Karpas-422 (cell line): ENCODE results near the gene NT5DC3. TPM values are rescaled to one million over a fixed set of nuclear protein-coding genes. Genes with fewer than 3 reads are reported as not detected.

Experiments
- DNase-seq: peaks from one replicate; pipeline ENCODE4 v3.0.0-alpha.2; 2015
- H2AFZ ChIP-seq: fragments of 200-600 bp; sonication (generic); 2 replicates; pipeline ENCODE4 v1.6.1; 2014; ENCODE audit warnings: antibody characterized with exemption, low read length, mixed read lengths
- H3K27ac ChIP-seq: fragments of 200-600 bp; sonication (generic); 2 replicates; pipeline ENCODE4 v1.5.1; 2014; ENCODE audit warnings: mild to moderate bottlenecking, low read length, moderate library complexity
- H3K27me3 ChIP-seq: fragments of 200-600 bp; sonication (generic); 2 replicates; pipeline ENCODE4 v1.6.1; 2014; ENCODE audit warnings: low read length, mixed read lengths
- H3K36me3 ChIP-seq: fragments of 200-600 bp; sonication (generic); 2 replicates; pipeline ENCODE4 v1.6.1; 2014; ENCODE audit warnings: low read length, mixed read lengths; ENCODE audit not compliant: insufficient read depth
- H3K4me1 ChIP-seq: fragments of 200-600 bp; sonication (generic); 2 replicates; pipeline ENCODE4 v1.6.1; 2014; ENCODE audit warnings: mild to moderate bottlenecking, low read length, mixed read lengths
- H3K4me2 ChIP-seq: fragments of 200-600 bp; sonication (generic); 2 replicates; pipeline ENCODE4 v1.6.1; 2014; ENCODE audit warnings: low read length, low read depth, mild to moderate bottlenecking; ENCODE audit not compliant: poor library complexity, severe bottlenecking
- H3K4me3 ChIP-seq: fragments of 200-600 bp; sonication (generic); 2 replicates; pipeline ENCODE4 v1.5.1; 2014; ENCODE audit warnings: mild to moderate bottlenecking, antibody characterized with exemption, low read length, mixed read lengths
- H3K79me2 ChIP-seq: fragments of 200-600 bp; sonication (generic); 2 replicates; pipeline ENCODE4 v1.6.1; 2014; ENCODE audit warnings: mild to moderate bottlenecking, low read length, mixed read lengths
- H3K9ac ChIP-seq: fragments of 200-600 bp; sonication (generic); 2 replicates; pipeline ENCODE4 v1.6.0; 2014; ENCODE audit warnings: low read length
- H3K9me2 ChIP-seq: fragments of 200-600 bp; sonication (generic), shearing (Covaris generic); replicated peaks from 2 replicates; pipeline ENCODE4 v1.6.0; 2014; ENCODE audit warnings: mild to moderate bottlenecking, low read length, moderate library complexity; ENCODE audit not compliant: insufficient read depth
- H3K9me3 ChIP-seq: fragments of 300-700, 200-600 bp; sonication (generic); 2 replicates; pipeline ENCODE4 v1.6.1; 2014; ENCODE audit warnings: low read length, mixed read lengths
- H4K20me1 ChIP-seq: fragments of 200-600 bp; sonication (generic); 2 replicates; pipeline ENCODE4 v1.6.1; 2014; ENCODE audit warnings: mild to moderate bottlenecking, antibody characterized with exemption, low read length, low read depth; ENCODE audit not compliant: insufficient read depth
- total RNA-seq: library from RNA; depleted of rRNA; stranded (reverse); fragments of >200 nt; shearing (Covaris generic); gene quantifications from 2 replicates; pipeline ENCODE4 v1.2.3, GENCODE V29; 2014; ENCODE audit warnings: low replicate concordance

The NT5DC3 gene
- total RNA-seq, 1 experiment from 2014 or later: 1.7 TPM

DNA sequence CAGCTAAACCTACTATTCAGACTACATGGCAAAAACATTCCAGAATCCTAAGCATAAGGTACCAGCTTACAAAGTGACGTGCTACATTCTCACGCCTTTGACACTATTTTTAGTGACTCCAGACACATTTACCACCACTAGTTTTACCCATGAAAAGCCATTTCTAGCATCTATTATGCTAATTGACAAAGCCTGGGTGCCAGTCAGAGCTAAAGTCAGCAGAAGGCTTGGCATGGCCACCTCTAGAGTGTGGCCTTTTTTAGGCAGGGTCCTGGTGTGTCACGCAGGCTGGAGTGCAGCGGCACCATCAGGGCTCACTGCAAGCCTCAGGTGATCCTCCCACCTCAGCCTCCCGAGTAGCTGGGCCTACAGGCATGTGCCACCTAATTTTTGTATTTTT, 75.7 kb downstream of the NT5DC3 start:
- H3K36me3 ChIP-seq: no peaks in the 10 kb centered on the region
- H3K9me3 ChIP-seq: no peaks in the 10 kb centered on the region
- no peaks in the 10 kb centered on the region for H4K20me1 ChIP-seq
- DNase-seq: no peak
- no peak overlapping the region for H3K4me3 ChIP-seq
- H3K27me3 ChIP-seq: no peaks in the 10 kb centered on the region
- H3K9me2 ChIP-seq: no peaks in the 10 kb centered on the region
- H3K79me2 ChIP-seq: no peaks in the 10 kb centered on the region
- H3K4me1 ChIP-seq: peaks cover 8% of the 10 kb centered on the region
- no peak overlapping the region for H3K9ac ChIP-seq
- H3K4me2 ChIP-seq: no peak overlapping the region
- no peak overlapping the region for H2AFZ ChIP-seq
- H3K27ac ChIP-seq: no peak overlapping the region

DNA sequence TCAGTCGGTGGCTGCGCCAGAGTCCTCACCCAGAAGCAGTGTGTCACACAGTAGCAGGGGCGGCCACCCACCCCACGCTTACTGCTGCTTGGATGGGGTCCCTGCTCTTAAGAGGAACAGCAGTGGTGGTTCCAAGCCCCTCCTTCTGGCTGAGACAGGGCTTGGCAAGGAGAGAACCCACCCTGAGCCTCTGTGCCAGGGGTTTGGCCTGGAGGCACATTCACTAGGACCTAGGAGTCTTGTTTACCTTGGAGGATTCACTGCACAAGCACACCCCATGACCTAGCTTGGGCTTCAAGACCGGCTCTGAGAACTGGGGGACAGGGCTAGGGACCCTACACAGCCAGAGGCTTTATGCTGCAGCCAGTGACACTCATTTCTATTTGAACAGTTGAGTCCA, 78.6 kb downstream of the NT5DC3 start:
- H3K9me2 ChIP-seq: no peaks in the 10 kb centered on the region
- no peak overlapping the region for H2AFZ ChIP-seq
- H3K9ac ChIP-seq: no peak overlapping the region
- no peaks in the 10 kb centered on the region for H3K36me3 ChIP-seq
- H3K79me2 ChIP-seq: no peaks in the 10 kb centered on the region
- no peak overlapping the region for H3K4me2 ChIP-seq
- DNase-seq: no peak
- no peaks in the 10 kb centered on the region for H4K20me1 ChIP-seq
- no peaks in the 10 kb centered on the region for H3K9me3 ChIP-seq
- H3K4me3 ChIP-seq: no peak overlapping the region
- H3K27me3 ChIP-seq: no peaks in the 10 kb centered on the region
- no peaks in the 10 kb centered on the region for H3K4me1 ChIP-seq
- H3K27ac ChIP-seq: no peak overlapping the region

- Histone ChIP-seq H2AFZ (no peak overlapping the region), H3K36me3 (no peaks in the 10 kb centered on the region), H3K79me2 (no peaks in the 10 kb centered on the region), H4K20me1 (no peaks in the 10 kb centered on the region), H3K4me1 (no peaks in the 10 kb centered on the region), H3K27ac (no peak overlapping the region), H3K9me3 (no peaks in the 10 kb centered on the region), H3K9ac (no peak overlapping the region), H3K4me3 (no peak overlapping the region), H3K4me2 (no peak overlapping the region), H3K9me2 (no peaks in the 10 kb centered on the region), H3K27me3 (no peaks in the 10 kb centered on the region)
- no peak for DNase-seq
Measured at GRCh38 chr12:103758310-103759089, 82.5 kb downstream of the NT5DC3 start.

DNA sequence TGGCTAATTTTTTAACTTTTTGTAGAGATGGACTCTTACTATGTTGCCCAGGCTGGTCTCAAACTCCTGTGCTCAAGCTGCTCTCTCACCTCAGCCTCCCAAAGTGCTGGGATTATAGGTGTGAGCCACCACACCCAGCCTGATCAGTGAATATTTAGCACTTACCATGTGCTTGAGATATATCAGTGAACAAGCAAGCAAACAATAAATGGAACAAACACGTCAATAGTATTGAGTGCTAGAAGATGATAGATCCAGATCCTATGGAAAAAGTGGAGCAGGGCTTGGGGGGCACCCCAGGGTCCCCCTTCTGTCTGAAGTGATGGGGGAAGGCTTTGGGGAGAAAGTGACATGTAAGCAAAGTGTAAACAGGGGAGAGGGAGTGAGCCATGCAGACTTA, 83.8 kb downstream of the NT5DC3 start:
- Histone ChIP-seq H2AFZ (no peak overlapping the region), H3K9ac (no peak overlapping the region), H3K4me3 (no peak overlapping the region), H3K79me2 (no peaks in the 10 kb centered on the region), H3K9me3 (no peaks in the 10 kb centered on the region), H3K27me3 (no peaks in the 10 kb centered on the region), H4K20me1 (no peaks in the 10 kb centered on the region), H3K4me1 (no peaks in the 10 kb centered on the region), H3K4me2 (no peak overlapping the region), H3K27ac (no peak overlapping the region), H3K9me2 (no peaks in the 10 kb centered on the region), H3K36me3 (no peaks in the 10 kb centered on the region)
- no peak for DNase-seq

- H3K27me3 ChIP-seq: no peaks in the 10 kb centered on the region
- H3K4me2 ChIP-seq: no peak overlapping the region
- no peaks in the 10 kb centered on the region for H4K20me1 ChIP-seq
- no peaks in the 10 kb centered on the region for H3K36me3 ChIP-seq
- no peak overlapping the region for H2AFZ ChIP-seq
- H3K4me3 ChIP-seq: no peak overlapping the region
- H3K79me2 ChIP-seq: no peaks in the 10 kb centered on the region
- H3K27ac ChIP-seq: no peak overlapping the region
- no peak overlapping the region for H3K9ac ChIP-seq
- DNase-seq: no peak
- no peaks in the 10 kb centered on the region for H3K4me1 ChIP-seq
- H3K9me2 ChIP-seq: no peaks in the 10 kb centered on the region
- no peaks in the 10 kb centered on the region for H3K9me3 ChIP-seq
Measured at GRCh38 chr12:103756443-103756842, 84.6 kb downstream of the NT5DC3 start.

DNA sequence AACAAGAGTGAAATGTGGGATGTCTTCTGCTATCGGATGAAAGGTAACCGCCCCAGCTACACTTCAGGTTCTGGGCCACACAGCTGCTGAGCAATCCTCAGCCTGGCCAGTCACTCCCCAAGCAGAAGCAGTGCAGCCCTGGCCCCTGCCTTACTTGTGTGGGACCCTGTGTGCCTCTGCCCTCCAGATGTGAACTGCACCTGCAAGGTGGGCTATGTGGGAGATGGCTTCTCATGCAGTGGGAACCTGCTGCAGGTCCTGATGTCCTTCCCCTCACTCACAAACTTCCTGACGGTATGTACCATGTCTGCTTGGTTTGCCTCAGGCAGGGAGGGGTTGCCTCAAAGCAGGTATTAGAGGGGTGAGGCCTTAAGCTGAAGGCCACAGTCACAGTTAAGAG, 85.6 kb downstream of the NT5DC3 start:
- H3K4me1 ChIP-seq: no peaks in the 10 kb centered on the region
- H3K27me3 ChIP-seq: no peaks in the 10 kb centered on the region
- no peak overlapping the region for H3K4me2 ChIP-seq
- no peaks in the 10 kb centered on the region for H3K79me2 ChIP-seq
- H3K9me2 ChIP-seq: no peaks in the 10 kb centered on the region
- no peak overlapping the region for H3K4me3 ChIP-seq
- H3K27ac ChIP-seq: no peak overlapping the region
- H4K20me1 ChIP-seq: no peaks in the 10 kb centered on the region
- no peak for DNase-seq
- no peaks in the 10 kb centered on the region for H3K36me3 ChIP-seq
- no peak overlapping the region for H3K9ac ChIP-seq
- H3K9me3 ChIP-seq: no peaks in the 10 kb centered on the region
- H2AFZ ChIP-seq: no peak overlapping the region

GRCh38 chr12:103751600-103751999, 89.4 kb downstream of the NT5DC3 start:
- Histone ChIP-seq H3K4me1 (no peaks in the 10 kb centered on the region), H2AFZ (no peak overlapping the region), H3K9ac (no peak overlapping the region)

GRCh38 chr12:103751171-103751570, 89.9 kb downstream of the NT5DC3 start:
- H3K27ac ChIP-seq: no peak overlapping the region
- H4K20me1 ChIP-seq: no peaks in the 10 kb centered on the region
- no peak overlapping the region for H3K9ac ChIP-seq
- no peak overlapping the region for H3K4me2 ChIP-seq
- no peak overlapping the region for H3K4me3 ChIP-seq
- no peaks in the 10 kb centered on the region for H3K9me2 ChIP-seq
- no peaks in the 10 kb centered on the region for H3K36me3 ChIP-seq
- H3K4me1 ChIP-seq: no peaks in the 10 kb centered on the region
- no peak overlapping the region for H2AFZ ChIP-seq
- H3K27me3 ChIP-seq: no peaks in the 10 kb centered on the region
- peak; percentile 45 for DNase-seq
- no peaks in the 10 kb centered on the region for H3K79me2 ChIP-seq
- no peaks in the 10 kb centered on the region for H3K9me3 ChIP-seq

More at GRCh38 chr12:103751600-103751999, 89.4 kb downstream of the NT5DC3 start:
- Histone ChIP-seq H3K4me3 (no peak overlapping the region), H3K27me3 (no peaks in the 10 kb centered on the region), H3K4me2 (no peak overlapping the region), H3K79me2 (no peaks in the 10 kb centered on the region), H3K9me3 (no peaks in the 10 kb centered on the region), H3K36me3 (no peaks in the 10 kb centered on the region), H3K27ac (no peak overlapping the region), H4K20me1 (no peaks in the 10 kb centered on the region), H3K9me2 (no peaks in the 10 kb centered on the region)
- DNase-seq: no peak
